Right forelimb (tissue), 1 donor: ENCODE measurements around the gene WLS.
"Not testable (repeated sequence)": the region's sequence is repeated elsewhere in the genome, so short reads cannot be mapped to it uniquely, and the experiment has no call there.

Source experiments
- DNase-seq: peaks from one replicate; pipeline ENCODE4 v3.0.0-alpha.2; 2018

Gene WLS

DNA sequence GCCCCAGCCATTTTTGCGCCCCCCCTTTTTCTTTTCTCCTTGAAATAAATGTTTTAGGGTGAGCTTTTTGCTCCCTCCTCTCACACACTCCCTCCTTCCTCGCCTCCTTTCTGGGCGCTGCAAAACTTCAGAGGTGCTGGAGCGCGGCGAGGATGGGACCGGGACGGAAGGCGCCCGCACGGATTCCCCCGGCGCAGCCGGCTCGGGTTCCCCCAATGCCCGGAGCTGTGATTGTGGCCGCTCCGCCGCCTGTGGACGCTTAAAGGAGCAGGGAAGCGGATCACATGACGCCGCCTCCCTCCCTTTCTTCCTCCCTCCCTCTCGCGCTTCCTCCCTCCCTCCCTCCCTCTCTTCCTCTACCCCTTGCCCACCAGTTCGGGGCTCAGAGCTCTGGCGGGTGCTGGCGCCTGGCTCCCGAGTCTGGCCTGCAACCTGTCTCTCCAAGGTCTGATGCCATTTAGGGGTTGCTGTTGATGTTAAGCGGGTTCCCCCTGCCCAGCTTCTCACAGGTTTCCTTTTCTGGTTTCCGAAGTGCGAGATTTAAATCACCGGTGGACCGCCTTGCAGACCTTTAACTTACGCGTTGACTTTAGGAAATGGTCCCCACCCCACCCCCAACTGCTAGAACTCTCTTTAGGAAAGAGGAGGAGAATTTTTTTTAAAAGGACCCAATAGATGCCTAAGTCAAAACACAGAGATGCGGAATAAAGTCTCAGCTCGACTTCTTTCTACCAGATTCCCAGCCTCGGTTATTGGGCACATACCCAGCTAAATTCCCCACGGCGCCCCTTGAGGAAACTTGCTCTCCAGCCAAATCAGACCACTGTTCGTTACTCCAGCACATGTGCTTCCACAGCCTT, at the start of gene WLS:
Gene WLS, minus strand, starts transcription at position 235 of the 860 bp plus-strand sequence. Its CDS starts 224 bp downstream, at position 11.
- DNase-seq, result peak; percentile 88

DNA sequence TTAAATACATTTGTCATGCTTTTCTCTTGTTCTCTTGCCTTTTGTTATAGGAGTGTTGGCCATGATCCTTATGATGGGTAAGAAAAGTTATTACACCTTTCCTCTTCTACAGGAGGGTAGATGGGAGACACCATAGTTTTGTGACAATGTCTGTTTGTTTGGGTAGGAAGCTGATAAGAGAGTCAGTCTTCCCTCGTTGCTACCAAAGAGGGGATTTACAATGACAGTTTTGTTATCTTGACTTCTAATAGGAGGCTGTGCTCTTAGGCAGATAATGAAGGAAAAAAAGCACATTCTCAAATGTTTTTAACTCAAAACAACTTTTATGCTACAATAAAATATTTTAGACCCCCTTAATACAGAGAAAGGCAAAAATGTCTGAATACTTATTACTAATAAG, 48.0 kb upstream of the WLS start:
- DNase-seq, result no peak

DNA sequence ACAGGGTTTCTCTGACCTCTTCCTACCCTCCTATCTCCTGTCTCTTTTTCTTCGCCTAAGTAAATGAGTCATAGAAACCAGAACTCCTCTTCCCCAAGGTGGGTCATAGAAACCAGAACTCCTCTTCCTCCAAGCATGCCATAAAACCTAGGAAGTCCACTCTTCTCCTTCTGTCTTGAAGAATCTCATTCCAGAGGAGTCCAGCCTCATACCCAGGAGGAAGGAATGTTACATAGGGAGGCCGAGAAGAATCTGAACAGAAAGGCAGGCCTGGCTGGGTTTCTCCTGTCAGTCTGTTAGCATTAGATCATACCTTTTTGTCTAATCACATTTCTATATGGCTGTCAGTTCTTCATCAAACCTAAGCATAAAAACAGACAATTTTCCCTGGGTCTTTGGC, 47.5 kb upstream of the WLS start:
- DNase-seq, result no peak

DNA sequence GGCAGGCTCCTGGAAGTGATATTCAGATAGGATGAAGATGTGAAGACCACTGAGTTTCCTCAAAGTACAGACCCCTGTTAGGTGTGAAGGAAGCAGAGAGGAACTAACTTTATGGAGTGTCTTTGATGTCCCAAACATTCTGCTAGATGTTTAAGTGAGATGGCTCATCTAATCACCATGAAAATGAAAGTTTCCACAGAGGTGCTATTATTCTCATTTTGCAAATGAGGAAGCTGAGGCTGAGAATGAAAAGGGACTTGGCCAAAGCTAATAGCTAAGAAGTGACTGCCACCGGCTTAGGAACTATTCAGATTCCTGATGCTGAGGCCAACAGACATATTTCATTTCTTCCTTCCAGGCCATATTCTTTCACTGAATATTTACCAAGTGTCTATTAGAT, 45.9 kb upstream of the WLS start:
- no peak for DNase-seq

DNA sequence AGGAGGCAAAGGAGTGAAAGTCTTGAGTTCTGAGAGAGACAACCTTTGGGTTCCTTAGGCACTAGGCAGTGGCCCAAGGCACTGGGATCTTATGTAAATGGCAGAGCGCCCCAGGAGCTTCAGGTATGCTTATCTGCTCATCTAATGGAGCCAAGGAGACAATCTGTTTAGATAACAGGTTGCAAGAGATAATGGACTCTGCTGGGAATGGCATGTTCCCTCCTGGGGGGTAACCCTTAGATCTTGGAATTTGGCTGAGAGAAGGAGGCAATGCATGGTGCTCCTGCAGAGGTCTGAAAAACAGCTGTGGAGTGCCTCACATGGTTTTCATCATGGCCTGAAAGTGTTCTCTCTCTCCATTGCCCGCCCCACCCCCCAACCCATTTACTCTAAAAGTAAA, 44.1 kb upstream of the WLS start:
- no peak for DNase-seq

DNA sequence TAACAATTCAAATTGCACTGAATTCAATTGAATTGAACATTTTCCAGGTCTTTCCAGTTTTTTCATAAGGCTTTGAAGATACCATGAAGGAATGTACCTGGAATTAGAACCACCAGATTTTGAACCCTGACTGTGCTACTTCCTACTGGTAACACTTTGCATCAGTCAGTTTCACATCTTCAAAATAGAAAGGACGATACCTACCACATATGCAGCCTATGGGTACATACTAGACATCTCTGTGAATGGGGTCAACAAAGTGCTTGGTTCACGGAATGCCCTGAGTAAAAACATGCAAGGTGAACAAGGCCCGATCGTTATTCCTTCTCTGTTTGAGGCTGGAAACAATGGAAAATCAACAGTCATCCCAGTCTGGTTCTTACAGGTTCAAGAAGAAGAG, 41.2 kb upstream of the WLS start:
- no peak for DNase-seq

DNA sequence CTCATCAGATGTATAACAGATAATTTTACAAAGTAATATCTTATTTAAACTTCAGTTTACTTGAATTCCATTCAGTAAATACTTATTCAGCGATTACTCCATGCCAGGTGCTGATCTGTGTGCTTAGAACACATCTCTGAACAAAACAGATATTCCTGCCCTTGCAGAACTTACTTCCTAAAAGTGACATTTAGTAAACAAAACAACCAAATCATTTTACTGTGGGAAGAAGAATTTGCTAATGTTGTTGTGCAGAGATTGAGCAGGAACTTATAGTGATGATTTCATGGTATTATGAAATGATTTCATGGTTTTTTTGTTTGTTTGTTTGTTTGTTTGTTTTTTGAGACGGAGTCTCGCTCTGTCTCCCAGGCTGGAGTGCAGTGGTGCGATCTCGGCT, 39.3 kb upstream of the WLS start:
- no peak for DNase-seq

DNA sequence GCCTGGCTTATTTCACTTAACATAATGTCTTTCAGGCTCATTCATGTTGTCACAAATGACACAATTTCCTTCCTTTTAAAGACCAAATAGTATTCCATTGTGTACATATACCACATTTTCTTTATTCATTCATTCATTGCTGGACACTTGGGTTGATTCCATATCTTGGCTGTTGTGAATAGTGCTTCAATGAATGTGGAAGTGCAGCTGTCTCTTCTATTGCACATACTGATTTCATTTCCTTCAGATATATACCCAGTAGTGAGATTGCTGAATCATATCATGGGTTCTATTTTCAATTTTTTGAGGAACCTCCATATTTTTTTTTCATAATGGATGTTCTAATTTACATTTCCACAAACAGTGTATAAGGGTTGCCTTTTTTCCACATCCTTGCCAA, 38.6 kb upstream of the WLS start:
- DNase-seq, result no peak

DNA sequence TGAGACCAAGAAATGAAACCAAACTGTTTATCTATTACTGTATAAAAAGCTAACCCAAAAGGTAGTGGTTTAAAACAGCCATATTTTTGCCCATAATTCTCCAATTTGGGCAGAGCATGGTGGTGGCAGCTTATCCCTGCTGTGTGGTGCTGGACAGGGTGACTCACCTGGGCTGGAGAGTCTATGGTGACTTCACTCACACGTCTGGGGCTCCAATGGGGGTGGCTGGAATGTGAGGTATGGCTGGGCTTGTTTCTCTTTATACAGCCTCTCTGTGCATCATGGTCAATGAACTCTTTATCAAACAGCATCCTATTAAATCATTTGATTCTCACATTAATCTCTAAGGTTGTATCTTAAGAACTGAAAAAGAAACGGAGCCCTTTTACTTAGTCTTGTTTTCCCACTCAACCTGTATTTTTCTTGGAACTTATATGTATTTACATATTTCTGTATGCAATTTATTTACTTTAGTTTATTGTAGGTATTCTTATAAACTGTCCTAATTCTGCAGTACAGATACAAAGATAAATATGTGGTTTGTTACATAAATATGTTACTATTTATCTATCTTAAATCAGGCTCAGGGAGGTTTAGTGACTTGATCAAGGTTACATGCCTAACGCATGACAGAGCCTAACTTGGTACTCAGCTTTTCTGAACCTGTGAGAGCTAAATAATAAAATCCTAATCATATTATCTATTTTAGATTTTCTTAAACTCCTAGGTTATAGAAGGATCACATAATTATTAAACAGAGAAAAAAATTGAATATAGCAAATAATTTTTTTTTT, 37.5 kb upstream of the WLS start:
- DNase-seq, result no peak

DNA sequence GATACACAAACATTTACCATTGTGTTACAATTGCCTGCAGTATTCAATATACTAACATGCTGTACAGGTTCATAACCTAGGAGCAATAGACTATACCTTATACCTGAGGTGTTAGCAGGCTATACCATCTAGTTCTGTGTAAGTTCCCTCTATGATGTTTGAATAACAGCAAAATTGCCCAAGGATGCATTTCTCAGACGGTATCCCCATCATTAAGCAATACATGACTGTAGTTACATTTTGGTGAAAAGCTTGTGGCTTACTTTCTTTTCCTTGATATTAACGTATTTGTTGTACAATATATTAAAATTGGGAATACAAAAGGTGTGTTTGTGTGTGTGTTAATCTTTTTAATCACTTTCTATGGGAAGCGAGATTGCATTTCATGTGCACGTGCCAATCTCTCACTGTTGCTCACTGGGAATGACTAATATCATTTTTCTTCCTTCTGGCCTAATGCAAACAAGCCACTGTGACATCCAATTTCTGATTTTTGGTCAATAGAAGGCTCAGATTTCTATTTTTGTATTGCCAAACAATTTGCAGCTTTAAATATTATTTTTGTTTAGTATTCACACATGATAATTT, 36.7 kb upstream of the WLS start:
- DNase-seq, result no peak

DNA sequence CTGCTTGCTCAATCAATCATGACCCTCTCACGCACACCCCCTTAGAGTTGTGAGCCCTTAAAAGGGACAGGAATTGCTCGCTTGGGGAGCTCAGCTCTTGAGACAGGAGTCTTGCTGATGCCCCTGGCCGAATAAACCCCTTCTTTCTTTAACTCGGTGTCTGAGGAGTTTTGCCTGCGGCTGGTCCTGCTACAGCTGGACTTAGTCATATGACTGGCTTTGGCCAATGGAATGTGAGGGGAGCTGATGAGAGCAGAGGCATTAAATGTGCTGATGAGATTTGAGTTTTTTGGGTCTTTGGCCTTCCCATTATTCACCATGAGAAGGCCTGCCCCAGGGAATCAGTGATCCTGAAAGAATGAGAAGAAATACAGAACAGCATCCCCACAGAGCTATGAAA, 24.5 kb upstream of the WLS start:
- not testable (repeated sequence) for DNase-seq

DNA sequence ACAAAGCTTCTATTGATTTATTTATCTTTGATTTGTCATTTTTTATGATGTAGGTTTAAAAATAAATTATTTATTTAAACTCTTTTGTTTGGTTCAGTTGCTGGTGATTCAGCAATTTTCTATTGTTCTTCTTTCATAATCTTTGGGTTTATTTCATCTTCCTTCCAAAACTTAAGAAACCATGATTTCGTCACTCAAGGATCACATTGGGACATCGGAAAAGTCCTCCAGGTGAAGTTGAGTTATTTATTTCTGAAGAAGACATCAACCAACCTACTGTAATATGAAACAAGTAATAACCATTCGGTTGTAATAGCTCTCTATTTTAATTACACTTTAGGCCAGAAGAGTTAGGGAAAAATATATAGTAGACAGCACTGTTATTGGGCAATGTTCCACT, 23.0 kb upstream of the WLS start:
- no peak for DNase-seq

DNA sequence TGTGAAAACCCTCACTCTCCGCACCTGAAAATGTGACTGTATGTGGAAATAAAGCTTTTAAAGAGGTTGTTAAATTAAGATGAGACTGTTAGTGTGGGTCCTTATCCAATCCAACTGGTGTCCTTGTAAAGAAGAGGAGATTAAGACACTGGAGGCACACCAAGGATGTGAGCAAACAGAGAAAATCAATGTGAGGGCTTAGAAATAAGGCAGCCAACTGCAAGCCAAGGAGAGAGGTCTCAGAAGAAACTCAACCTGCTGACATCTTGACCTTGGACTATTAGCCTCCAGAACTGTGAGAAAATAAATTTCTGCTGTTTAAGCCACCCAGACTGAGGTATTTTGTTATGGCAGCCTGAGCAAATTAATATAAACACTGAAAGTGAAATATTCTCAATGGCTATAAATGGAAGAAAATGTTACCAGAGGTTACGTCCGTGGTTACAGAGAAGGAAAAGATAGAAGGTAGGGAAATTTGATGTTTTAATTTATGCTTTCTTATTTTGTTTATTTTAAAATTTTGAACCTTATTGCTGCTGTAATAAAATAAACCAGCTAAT, 22.4 kb upstream of the WLS start:
- DNase-seq, result no peak

DNA sequence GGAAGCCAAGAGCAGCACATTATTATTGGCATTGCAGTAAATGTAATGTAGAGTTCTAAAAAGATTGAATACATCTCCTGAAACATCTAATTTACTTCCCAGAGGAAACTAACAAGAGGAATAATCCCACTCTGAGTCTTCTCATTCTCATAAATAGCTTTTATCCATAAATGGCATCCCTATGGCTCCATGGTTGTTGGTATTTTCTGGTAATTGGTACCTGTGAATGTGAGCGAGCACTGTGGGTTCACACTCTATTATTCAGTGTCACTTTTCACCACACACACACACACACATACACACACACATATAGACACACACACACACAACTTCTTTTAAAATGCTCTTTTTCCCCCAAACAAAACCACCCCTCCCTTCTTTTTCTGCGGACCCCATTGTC, 4.7 kb upstream of the WLS start:
- no peak for DNase-seq

DNA sequence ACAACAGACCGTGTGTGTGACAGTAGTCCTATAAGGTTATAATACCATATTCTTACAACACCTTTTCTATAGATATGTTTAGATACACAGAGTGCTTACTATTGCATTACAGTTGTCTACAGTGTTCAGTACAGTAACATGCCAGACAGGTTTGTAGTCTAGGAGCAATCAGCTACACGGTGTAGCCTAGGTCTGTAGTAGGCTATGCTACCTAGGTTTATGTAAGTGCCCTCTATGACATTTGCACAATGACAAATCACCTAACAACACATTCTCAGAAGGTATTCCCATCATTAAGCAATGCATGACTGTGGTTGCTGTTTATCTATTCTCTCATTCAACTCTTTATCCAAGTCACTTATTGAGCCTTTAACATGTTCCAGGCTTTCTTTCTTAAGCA, 1.8 kb upstream of the WLS start:
- no peak for DNase-seq

DNA sequence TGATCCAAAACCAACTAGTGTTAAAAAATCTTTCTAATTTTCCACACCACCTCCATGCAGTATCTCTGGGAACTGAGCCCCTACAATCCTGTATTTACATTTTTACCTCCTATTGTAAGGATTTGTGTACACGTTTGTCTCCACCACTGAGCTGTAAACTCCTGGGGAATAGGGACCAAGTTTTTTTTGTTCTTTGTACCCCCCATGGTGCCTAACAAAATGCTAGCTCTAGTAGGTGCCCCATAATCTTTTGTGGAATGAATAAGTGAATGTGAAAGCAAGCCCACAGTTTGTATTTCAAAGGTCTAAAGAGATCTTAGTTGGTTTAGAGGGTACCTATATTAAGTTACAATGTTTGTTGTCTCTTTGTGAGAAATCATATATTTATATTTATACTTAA, 879 bp upstream of the WLS start:
- DNase-seq, result no peak

DNA sequence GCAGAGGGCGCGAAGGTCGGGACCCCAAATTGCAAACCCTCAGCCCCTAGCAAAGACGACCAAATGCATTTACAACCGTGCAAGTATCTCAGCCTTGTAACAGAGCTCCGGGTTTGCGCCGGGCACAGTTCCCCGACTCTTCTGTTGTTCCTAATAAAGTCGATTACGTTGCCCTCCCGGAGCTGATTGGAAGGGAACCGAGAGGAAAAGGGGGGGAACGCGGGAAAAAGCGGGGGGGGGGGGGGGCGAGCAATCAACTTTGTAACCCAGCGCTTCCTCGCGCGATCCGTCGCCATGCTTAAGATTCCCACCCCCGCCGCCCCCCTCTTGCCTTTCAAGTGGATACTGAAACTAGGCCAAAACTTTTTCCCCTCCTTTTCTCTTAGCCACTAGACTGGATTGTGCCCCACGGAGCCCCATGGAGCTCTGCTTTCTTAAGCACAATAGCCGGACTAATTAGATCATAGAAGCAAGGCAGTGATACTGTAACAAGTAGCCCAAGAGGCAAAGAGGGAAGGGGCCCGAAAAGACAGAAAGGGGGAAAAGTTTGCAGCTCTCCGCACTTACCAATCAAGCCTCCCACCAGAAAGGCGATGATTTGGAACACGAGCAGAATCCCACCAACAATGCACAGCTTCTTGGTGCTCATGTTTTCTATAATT, 565 bp downstream of the WLS start:
- DNase-seq, result peak; percentile 84

DNA sequence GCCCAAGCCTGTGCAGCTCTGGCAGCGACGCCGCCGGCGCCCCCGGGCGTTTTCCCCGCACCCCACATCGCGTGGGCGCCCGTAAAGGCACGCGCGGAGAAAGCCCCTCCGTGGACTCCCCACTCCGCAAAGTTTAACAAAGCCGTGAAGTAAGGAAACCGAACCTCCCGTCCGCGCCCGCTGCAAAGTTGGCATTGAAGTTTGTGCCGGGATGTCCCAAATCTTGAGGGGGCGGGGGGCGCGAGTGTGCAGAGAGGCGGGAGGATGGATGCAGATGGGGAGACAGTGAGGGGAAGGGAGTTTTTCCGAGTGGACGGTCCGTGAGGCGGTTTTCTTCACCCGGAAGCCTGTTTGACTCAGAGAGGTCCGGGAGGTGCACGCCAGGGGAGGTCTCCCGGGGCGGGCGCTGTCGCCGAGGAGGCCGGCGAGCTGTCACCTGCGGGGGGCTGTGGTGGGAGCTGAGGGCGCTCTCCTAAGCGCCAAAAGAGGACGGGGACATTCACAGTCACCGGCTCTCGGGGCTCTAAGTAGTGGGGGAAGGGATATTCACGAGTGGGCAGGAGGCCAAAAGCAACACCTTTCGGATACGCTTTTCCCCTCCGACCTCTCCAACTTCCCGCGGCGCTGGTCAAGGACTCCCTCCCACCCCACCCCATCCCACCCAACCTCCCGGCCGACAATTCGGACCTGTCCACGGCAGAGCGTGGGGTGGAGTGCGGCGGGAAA, 1.3 kb downstream of the WLS start:
- DNase-seq, result peak; percentile 75

DNA sequence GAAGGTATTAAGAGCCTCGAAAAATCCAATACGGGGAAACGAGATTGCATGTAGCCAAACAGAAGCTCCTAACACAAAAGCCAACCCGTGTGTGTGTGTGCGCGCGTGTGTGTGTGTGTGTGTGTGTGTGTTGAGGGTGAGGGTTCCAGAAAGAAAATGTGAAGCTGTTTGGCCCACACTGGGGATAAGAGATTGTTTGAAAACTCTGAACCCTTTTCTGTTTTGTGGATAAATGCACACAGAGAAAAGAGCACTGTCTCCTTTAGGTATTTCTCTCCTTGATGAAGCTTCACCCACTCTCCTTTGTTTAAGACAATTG, 1.9 kb downstream of the WLS start:
- peak; percentile 70 for DNase-seq

DNA sequence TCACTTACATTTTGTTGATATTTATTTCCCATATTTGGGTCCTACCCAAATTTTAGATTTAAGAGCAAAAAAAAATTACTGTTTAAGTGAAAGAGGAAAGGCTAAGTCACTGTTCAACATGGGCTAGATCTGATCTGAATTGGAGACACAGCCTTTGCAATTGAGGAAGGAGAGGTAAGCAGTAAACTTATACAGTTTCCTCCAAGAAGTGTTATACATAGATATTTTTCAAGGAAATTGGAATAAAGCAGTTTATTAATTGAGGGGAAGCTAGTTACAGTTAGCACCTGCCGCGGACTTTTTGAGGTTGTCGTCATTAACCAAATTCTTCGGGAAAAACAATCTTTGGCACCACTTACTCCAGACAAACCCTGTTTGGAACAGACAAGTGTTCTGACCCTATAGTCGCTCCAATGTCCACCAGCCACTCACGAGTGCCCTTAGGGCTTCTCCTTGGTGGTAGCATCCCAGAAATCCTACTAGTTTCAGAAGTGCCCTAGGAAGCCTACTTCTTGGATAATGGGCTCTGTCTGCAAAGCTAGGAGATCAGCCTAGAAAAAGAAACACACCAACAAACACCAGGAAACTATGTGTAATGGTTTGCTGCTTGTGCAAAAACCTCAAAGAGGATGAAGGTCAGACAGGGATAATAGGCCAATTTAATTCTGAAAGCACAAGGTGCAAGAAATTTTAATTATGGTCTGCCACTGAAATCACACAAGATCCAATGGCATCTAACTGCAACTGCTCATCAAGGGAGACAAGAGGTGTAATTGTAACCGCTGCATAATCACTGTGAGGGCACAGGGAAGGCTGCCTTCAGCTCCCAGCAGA, 2.5 kb downstream of the WLS start:
- no peak for DNase-seq

DNA sequence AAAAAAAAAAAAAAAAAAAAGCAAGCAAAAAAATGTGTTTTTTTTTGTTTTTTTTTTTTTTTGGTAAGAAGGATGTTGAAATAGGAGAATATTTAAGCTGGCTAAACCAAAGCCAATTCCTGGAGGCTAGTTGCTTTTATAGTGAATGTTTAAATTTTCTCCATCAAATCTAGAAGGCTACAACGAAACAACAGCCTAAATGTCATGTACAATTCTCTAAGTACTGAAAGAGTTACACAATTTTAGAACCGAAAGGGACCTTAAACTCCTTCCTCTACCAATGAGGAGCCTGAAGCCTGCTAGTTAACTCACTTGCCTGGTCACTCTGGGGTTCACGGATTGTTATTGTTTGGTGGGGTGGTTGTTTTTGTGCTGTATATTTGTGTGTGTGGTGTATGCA, 3.5 kb downstream of the WLS start:
- no peak for DNase-seq

DNA sequence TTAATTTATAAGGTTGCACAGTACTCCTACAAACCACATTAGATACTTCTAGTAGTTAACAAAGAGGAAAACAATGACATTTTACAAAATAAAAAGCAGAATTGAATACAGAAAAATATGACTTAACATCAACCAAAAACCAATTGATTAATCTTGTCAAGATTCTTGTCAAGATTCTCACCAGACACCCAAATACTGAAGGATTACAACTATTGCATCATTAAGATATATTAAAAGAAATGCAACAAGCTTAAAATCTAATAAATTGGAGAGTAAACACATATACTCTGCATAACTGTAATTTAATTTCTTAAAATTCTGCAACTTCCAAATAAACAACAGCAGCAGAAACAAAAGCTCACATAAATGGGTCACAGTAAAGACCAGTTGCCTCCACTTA, 4.7 kb downstream of the WLS start:
- no peak for DNase-seq
